22Rv1 (cell line): Measurements from ENCODE around the gene FBXL4.

Experiments used
- H3K27ac ChIP-seq: fragments of 450-650 bp; 2 replicates; pipeline ENCODE4 v1.5.1; 2017
- CTCF ChIP-seq: fragments of 450-650 bp; IDR thresholded peaks from 2 replicates; pipeline ENCODE4 v1.5.1; 2017; ENCODE audit warnings: mild to moderate bottlenecking
- ZFX ChIP-seq: fragments of 450-650 bp; IDR thresholded peaks from 2 replicates; pipeline ENCODE4 v1.6.1; 2017; ENCODE audit warnings: antibody characterized with exemption, borderline replicate concordance

The FBXL4 gene

GRCh38 chr6:98887650-98888049, 60.1 kb downstream of the FBXL4 start:
- no peak overlapping the region for H3K27ac ChIP-seq
- TF ChIP-seq ZFX: no peak
- TF ChIP-seq CTCF: no peak

GRCh38 chr6:98885330-98885729, 62.4 kb downstream of the FBXL4 start:
- no peak overlapping the region for H3K27ac ChIP-seq
- TF ChIP-seq CTCF: no peak
- no peak for TF ChIP-seq ZFX

GRCh38 chr6:98880486-98880885, 67.3 kb downstream of the FBXL4 start:
- no peak for TF ChIP-seq ZFX
- TF ChIP-seq CTCF: no peak
- no peak overlapping the region for H3K27ac ChIP-seq

- TF ChIP-seq CTCF (no peak), ZFX (no peak)
Observed at GRCh38 chr6:98877250-98877649, 70.5 kb downstream of the FBXL4 start.

GRCh38 chr6:98875375-98875774, 72.4 kb downstream of the FBXL4 start:
- no peak overlapping the region for H3K27ac ChIP-seq
- TF ChIP-seq CTCF: no peak
- no peak for TF ChIP-seq ZFX

More at GRCh38 chr6:98877250-98877649, 70.5 kb downstream of the FBXL4 start:
- no peak overlapping the region for H3K27ac ChIP-seq

GRCh38 chr6:98871821-98872220, 75.9 kb downstream of the FBXL4 start:
- peak overlapping the region; percentile 31 for H3K27ac ChIP-seq
- TF ChIP-seq ZFX (no peak), CTCF (no peak)

- TF ChIP-seq CTCF: no peak
- H3K27ac ChIP-seq: peak overlapping the region; percentile 31
Observed at GRCh38 chr6:98871057-98871456, 76.7 kb downstream of the FBXL4 start.
